HG02852 (cell line): ENCODE data around the gene CSNK1G3.

Experiments
- ATAC-seq: cut with Tn5 transposase; IDR thresholded peaks from one replicate; pipeline ENCODE4 v1.9.1; 2021; ENCODE audit warnings: mild to moderate bottlenecking, moderate library complexity; ENCODE audit not compliant: unreplicated experiment

CSNK1G3 gene

DNA sequence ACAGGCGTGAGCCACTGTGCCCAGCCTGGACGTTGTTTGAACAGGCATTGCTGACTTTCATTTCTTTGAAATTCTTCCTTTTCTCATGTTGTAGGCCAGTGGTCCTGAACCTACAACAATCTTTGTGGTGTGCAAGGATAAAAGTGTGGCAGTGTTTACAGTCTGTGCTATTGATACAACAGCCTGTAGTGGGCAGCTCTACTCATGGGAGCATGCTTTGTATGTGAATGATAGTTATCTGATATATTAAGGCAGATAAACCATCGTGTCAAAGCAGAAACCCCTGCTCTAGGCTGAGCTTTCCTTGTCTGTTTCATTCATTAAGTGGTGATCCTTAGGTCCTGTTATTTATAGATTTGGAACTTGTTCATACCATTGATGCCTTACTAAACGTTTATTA is 42.6 kb downstream of the CSNK1G3 start:
- no peak for ATAC-seq

GRCh38 chr5:123557907-123558306 is 45.9 kb downstream of the CSNK1G3 start:
- ATAC-seq = no peak

DNA sequence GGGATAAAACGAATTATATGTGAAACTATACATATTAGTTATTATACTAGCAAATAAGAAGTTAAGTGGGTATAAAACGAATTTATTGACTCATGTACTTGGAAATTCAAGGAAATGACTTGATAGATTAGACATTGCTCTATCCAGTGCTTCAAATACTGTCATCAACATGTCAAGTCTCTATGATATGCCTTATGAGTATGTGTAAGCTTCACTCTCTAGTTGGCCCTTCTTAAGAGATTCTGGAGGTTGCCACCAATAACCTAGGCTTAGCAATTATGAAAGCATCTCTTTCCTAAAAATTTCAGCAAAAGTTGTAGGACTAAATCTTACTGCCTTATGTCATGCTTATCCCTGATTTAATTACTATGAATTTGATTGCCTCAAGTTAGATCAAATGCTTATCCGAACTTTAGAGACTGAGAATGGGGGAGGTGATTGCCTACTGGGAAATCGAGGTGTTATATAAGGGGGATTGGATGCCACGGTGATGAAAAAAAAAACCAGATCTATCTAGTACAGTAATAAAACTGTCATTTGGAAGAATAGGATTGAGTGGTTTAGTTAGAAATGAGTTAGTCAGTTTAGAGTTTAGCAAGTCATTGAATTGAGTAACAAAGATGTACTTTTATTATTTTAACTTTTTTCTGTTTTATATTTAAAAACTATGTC is 46.9 kb downstream of the CSNK1G3 start:
- ATAC-seq = no peak

GRCh38 chr5:123559434-123559775 is 47.4 kb downstream of the CSNK1G3 start:
- no peak for ATAC-seq

DNA sequence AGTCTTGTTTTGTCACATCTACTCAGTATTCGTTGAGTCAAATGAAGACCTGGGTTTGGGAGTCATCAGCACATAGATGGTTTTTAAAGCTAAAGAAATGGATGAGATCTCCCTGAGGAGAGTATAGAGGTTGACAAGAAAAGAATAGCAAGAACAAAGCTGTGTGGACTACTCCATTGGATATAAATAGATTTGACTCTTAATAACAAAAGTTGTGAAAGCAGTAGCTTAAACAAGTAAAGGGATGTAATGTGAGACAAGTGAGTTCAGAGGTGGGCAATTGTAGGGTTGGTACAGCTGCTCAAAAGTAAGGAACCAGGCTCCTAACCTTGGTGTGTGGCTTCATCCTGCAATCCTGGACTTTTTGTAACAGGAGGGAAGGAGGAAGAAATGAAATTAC is 49.3 kb downstream of the CSNK1G3 start:
- no peak for ATAC-seq

- ATAC-seq = no peak
Measured at GRCh38 chr5:123571927-123572326, 60.0 kb downstream of the CSNK1G3 start.

GRCh38 chr5:123578390-123578789 is 66.4 kb downstream of the CSNK1G3 start:
- ATAC-seq = no peak

- ATAC-seq = no peak
Measured at GRCh38 chr5:123579410-123579809, 67.4 kb downstream of the CSNK1G3 start.

GRCh38 chr5:123582550-123583285 is 70.7 kb downstream of the CSNK1G3 start:
- no peak for ATAC-seq

DNA sequence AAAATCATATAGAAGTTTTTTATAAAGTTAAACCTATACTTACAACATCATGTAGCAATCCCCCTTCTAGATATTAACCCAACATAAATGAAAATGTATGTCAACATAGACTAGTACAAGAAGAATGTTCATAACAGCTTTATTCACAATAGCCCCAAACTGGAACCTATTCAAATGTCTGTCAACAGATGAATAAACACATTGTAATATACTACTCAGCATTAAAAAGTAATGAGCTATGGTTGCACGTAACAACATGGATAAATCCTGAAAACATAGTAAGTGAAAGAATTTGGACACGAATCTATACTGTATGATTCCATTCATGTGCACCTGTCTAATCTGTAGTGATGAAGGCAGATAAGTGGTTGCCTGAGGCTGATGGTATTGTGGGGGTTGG is 73.9 kb downstream of the CSNK1G3 start:
- ATAC-seq = no peak

GRCh38 chr5:123594434-123594833 is 82.5 kb downstream of the CSNK1G3 start:
- no peak for ATAC-seq

GRCh38 chr5:123597018-123597417 is 85.0 kb downstream of the CSNK1G3 start:
- ATAC-seq = no peak

DNA sequence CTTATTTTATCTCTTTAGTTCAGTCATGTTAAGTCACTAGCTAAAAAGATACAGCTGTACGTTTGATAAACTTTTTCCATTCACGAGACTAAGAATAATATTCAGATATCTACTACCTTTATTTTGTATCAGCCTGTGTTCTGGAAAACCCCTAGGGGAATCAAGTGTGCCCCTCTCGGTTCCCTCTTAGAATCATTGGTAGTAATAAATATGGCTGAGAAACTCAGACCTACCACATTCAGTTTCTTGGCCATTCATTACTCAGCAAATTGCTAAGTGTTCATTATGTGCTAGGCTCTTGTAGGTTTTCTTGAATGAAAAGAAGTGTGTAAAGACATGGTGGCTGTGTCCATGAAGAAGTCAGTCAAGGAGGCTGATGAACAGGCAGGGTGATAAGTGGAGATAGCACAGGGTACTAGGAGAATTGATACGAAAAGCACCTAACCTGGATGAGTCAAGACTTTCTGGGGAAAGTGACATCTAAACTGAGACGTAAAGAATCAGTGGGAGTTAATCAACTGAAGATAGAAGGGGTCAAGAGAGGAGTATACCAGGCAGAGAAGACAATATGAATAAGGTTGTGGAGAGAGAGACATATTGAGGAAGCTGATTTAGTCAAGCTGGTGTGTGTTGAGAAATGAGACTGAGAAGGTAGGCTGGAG is 86.2 kb downstream of the CSNK1G3 start:
- no peak for ATAC-seq

DNA sequence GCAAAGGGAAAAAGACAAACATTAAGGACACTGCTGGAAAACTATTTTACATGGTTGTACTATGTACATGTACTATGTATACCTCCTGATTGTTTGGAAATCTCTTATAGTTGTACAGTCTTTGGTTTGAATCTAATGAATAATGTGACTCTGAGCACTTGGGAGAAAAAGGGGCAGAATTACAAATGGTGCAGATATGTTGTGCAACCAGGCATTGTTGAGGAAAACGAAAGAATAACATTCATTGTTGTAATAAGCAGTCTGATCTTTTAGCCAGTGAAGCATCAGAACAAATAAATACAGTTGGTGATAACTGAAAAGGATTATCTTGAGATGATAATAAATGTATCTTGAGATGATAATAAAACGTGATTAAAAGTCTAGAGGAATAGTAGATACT is 87.2 kb downstream of the CSNK1G3 start:
- no peak for ATAC-seq

GRCh38 chr5:123601610-123602009 is 89.6 kb downstream of the CSNK1G3 start:
- ATAC-seq = no peak

- peak; percentile 70 for ATAC-seq
Measured at GRCh38 chr5:123605822-123606221, 93.8 kb downstream of the CSNK1G3 start.

DNA sequence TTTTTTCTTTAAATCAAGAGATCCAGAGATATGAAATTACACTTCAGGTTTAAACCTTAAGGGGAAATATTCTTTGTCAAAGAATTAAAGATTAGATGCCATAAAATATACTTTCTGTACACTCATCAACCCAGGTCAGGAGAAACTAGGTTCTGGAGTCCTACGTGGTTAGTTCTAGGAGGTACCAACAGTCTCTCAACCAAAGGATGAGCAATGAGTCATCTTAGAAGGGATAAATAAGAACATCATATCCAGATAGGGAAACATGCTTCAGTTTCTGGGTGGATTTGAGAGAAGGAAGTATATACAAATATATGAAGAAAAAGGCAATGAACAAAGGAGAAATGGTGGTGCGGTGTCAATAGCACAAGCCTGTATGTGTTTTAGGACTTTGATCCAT is 98.2 kb downstream of the CSNK1G3 start:
- ATAC-seq = no peak

DNA sequence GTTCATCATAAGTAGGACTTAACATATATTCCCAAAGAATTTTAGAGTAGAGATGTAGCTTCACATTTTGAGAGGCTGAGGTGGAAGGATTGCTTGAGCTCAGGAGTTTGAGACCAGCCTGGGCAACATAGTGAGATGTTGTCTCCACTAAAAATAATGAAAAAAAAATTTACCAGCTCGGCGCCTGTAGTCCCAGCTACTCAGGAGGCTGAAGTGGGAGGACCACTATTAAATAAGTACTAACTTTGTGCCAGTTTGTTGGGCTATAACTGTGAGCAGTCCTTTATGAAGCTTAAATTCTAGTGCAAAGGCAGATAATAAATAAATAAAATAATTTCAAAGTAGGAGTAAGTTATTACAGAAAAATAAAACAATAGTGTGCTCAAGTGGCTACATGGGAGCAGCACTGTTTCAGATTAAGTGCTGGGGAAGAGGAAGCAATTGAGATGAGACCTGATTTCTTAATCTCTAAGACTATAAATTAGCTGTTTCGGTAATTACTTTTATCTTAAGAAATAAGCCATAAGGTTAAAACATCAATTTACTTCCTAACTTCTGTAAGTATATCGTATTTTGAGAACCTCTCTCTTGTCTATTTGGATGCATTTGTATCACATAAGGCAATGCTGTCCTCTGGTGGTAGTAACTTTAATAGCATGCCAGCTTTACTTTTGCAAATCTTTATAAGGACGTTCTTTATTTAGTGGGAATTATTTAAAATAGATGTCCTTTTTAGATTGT is 98.9 kb downstream of the CSNK1G3 start:
- peak; percentile 69 for ATAC-seq

GRCh38 chr5:123611406-123611709 is 99.4 kb downstream of the CSNK1G3 start:
- ATAC-seq = peak; percentile 9

DNA sequence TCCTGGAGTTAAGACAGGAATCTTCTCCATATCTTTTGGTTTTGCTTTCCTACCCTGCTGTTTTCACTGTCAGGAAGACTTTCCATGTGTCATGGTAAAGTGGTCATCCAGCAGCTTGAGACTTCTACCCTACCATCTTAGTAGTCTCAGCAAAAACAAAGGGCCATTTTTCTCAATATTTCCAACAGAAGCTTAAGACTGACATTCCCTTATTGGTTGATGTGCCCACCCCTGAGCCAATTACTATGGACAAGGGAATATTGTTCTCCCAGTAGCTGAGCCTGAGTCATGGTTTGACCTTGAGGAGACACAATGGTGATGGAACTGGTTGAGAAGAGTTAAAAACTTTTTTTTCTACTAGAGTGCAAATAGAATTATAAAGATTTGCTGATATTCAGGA is 105.6 kb downstream of the CSNK1G3 start:
- ATAC-seq = no peak

DNA sequence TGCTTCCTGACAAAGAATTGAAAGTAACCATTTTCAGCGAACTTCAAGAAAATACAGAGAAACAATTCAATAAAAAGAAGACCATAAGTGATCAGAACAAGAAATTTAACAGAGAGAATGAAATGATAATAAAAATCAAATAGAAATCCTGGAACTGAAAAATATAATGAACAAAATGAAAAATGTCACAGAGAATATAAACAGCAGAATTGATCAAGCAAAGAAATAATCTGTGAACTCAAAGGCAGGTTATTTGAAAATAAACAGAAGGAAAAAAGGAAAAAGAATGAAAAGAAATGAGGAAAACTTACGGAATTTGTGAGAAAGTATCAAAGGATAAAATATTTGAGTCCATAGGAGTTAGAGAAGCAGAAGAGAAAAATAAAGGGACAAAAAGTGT is 114.1 kb downstream of the CSNK1G3 start:
- ATAC-seq = no peak
